ENCODE results near the gene ACAP3.

ACAP3 gene

GRCh38 chr1:1353389-1354151, 45.8 kb upstream of the ACAP3 start:
- no peak for TF ChIP-seq CTCF (IDR thresholded peaks at IDR 0.05; ENCODE audit: low read depth, low read length, missing control alignments)
- no peak for DNase-seq (ENCODE audit: extremely low read depth, low read depth)
- H3K4me3 ChIP-seq (replicated peaks; ENCODE audit: low read depth, low read length) = no peak overlapping the region

- no peak for TF ChIP-seq CTCF (IDR thresholded peaks at IDR 0.05; ENCODE audit: low read depth, low read length, missing control alignments)
- no peak overlapping the region for H3K4me3 ChIP-seq (replicated peaks; ENCODE audit: low read depth, low read length)
- no peak for DNase-seq (ENCODE audit: extremely low read depth, low read depth)
Measured at GRCh38 chr1:1352786-1353388, 45.2 kb upstream of the ACAP3 start.

GRCh38 chr1:1351511-1352427, 44.0 kb upstream of the ACAP3 start:
- no peak for TF ChIP-seq CTCF (IDR thresholded peaks at IDR 0.05; ENCODE audit: low read depth, low read length, missing control alignments)
- no peak for DNase-seq (ENCODE audit: extremely low read depth, low read depth)
- H3K4me3 ChIP-seq (replicated peaks; ENCODE audit: low read depth, low read length) = peak overlapping the region; percentile 17; the same call in 1 of the 2 replicates

- DNase-seq (ENCODE audit: extremely low read depth, low read depth) = no peak
- H3K4me3 ChIP-seq (replicated peaks; ENCODE audit: low read depth, low read length) = peak within 1 kb of the TSS; percentile 83
- peak; percentile 29 for TF ChIP-seq CTCF (IDR thresholded peaks at IDR 0.05; ENCODE audit: low read depth, low read length, missing control alignments)
Measured at GRCh38 chr1:1349256-1350012, 41.7 kb upstream of the ACAP3 start, which contains the start of gene DVL1. TSS of gene DVL1 (minus strand) at chr1:1349418. CDS start at chr1:1349065, 353 bp downstream.

GRCh38 chr1:1348420-1349255, 40.9 kb upstream of the ACAP3 start:
- DNase-seq (ENCODE audit: extremely low read depth, low read depth) = no peak
- peak overlapping the region; percentile 83 for H3K4me3 ChIP-seq (replicated peaks; ENCODE audit: low read depth, low read length)

More at GRCh38 chr1:1348420-1349255, 40.9 kb upstream of the ACAP3 start:
- TF ChIP-seq CTCF (IDR thresholded peaks at IDR 0.05; ENCODE audit: low read depth, low read length, missing control alignments) = no peak
